Ovary (tissue), 9 donors: ENCODE measurements around the gene IPPK. TPM values are rescaled to one million over a fixed set of nuclear protein-coding genes. Genes with fewer than 3 reads are reported as not detected.

Source experiments
- DNase-seq, 5 donors: peaks; one replicate each; pipeline ENCODE4 v3.0.0-alpha.2; 2019 to 2020
- H3K27ac ChIP-seq, 2 donors: fragments of 200-600 bp; one replicate each; pipeline versions ENCODE4 v1.5.1 to v1.8.0; 2019 to 2022
- H3K27me3 ChIP-seq: fragments of 200-600 bp; one replicate; pipeline ENCODE4 v1.8.0; 2022
- H3K36me3 ChIP-seq: fragments of 200-600 bp; sonication (generic); one replicate; pipeline ENCODE4 v1.5.1; 2019
- H3K4me1 ChIP-seq: one replicate; pipeline ENCODE4 v1.8.1; 2013; ENCODE audit warnings: mild to moderate bottlenecking, moderate library complexity; ENCODE audit not compliant: insufficient read depth
- H3K4me3 ChIP-seq: fragments of 200-600 bp; sonication (generic); one replicate; pipeline ENCODE4 v1.5.1; 2017
- H3K9me3 ChIP-seq, 2 donors: fragments of 200-600 bp in 1 of 2; sonication (generic) in 1 of 2; one replicate each; pipeline versions ENCODE4 v1.5.1 to v1.8.1; 2013 to 2019; ENCODE audit warnings: mild to moderate bottlenecking in 1 of 2, moderate library complexity in 1 of 2
- CTCF ChIP-seq, 3 donors: fragments of 450-650 bp in 2 of 3; fragments of 200-600 bp in 1 of 3; IDR thresholded peaks; one replicate each; pipeline versions ENCODE4 v1.5.1 to v1.8.0; 2016 to 2022; ENCODE audit warnings: antibody characterized with exemption in 3 of 3, mild to moderate bottlenecking in 1 of 3
- EP300 ChIP-seq: sonication (generic); formaldehyde crosslinking; IDR thresholded peaks from one replicate; pipeline ENCODE4 v1.6.1; 2017; ENCODE audit warnings: antibody characterized with exemption
- POLR2A ChIP-seq: fragments of 450-650 bp; IDR thresholded peaks from one replicate; pipeline ENCODE4 v1.6.1; 2017; ENCODE audit warnings: antibody characterized with exemption, mild to moderate bottlenecking, moderate library complexity
- WGBS, 3 donors: extraction: QIAGEN DNeasy Blood & Tissue Kit in 1 of 3; methylation state at CpG; one replicate each; pipeline versions ENCODE4 v1.1.5 to v1.1.7; 2013 to 2017; 5-methylcytosine and 5-hydroxymethylcytosine counted together
- intact Hi-C, 4 donors: fragments of 100-400 bp; cut with DNase I; formaldehyde crosslinking; loops; one replicate each; pipeline versions ENCODE4 v1.11.0 to v1.15.1; 2022 to 2023
- polyA plus RNA-seq, 2 donors: library from polyadenylated mRNA; stranded (reverse); fragments of 200-250 nt in 1 of 2; fragments of 350-450 nt in 1 of 2; fragmentation: Illumina TruSeq in 1 of 2; extraction: RNeasy Lipid Tissue Mini Kit (QIAGEN cat#74804) in 1 of 2; gene quantifications; one replicate each; pipeline ENCODE4 v1.2.3, GENCODE V29; 2013 to 2014
- total RNA-seq, 7 donors: library from RNA; depleted of rRNA in 2 of 7; stranded (reverse); fragments of >200 nt in 2 of 7; fragmentation: NEBNext Ultra II Directional in 3 of 7; extraction: Animal tissue kit (Norgen Biotek cat#: 25700) in 3 of 7; gene quantifications; one replicate each; pipeline versions ENCODE4 v1.1.0 to v1.2.4, GENCODE V29; 2016 to 2023
- donor health status: DM: no; HTN: no; CAD: no; lungs with moderate emphysema.
- donor health status: DM: no; HTN: no; CAD: no.
- donor health status: Bipolar disorder and iron deficiency.
- donor health status: DM: yes; HTN: yes; CAD: no.
- donor health status: DM: no; HTN: no; CAD: no.
- donor health status: DM: yes; HTN: yes; CAD: no.

Gene IPPK
- total and polyA plus RNA-seq, 9 donors: 4.7 to 8.5 (median 7.1) TPM

GRCh38 chr9:92636627-92637026, 33.3 kb downstream of the IPPK start:
- intact Hi-C loops: loop anchor here (5.0 to 10.0 kb wide), 7 partner anchors 192 to 502 kb away; no protein-coding TSS in a partner anchor
- Histone ChIP-seq H3K27ac (no peak overlapping the region), H3K4me3 (no peak overlapping the region), H3K36me3 (no peaks in the 10 kb centered on the region), H3K27me3 (no peaks in the 10 kb centered on the region), H3K9me3 (no peaks in the 10 kb centered on the region), H3K4me1 (peaks cover 3% of the 10 kb centered on the region)
- TF ChIP-seq POLR2A (no peak), EP300 (no peak), CTCF (IDR thresholded peaks at IDR 0.05) (no peak)
- DNase-seq: peak in 2 of 5 donors; percentile 11 to 23
- 82 to 84% (median 82%) methylated on average over 3 of the region's 3 CpGs for WGBS, 3 donors

GRCh38 chr9:92635760-92636159, 34.2 kb downstream of the IPPK start:
- H3K4me3 ChIP-seq: no peak overlapping the region
- DNase-seq: peak in 2 of 5 donors; percentile 16 to 23
- WGBS, 3 donors: 92 to 99% (median 93%) methylated on average over 4 of the region's 4 CpGs

GRCh38 chr9:92634712-92635605, 35.0 kb downstream of the IPPK start:
- no peak overlapping the region for H3K4me3 ChIP-seq

More at GRCh38 chr9:92635760-92636159, 34.2 kb downstream of the IPPK start:
- TF ChIP-seq EP300 (no peak), CTCF (IDR thresholded peaks at IDR 0.05) (no peak), POLR2A (no peak)
- Histone ChIP-seq H3K36me3 (no peaks in the 10 kb centered on the region), H3K27ac (no peak overlapping the region), H3K9me3 (no peaks in the 10 kb centered on the region), H3K4me1 (peaks cover 5% of the 10 kb centered on the region), H3K27me3 (no peaks in the 10 kb centered on the region)
- intact Hi-C loops: loop anchor here (5.0 to 10.0 kb wide), 7 partner anchors 191 to 501 kb away; no protein-coding TSS in a partner anchor

More at GRCh38 chr9:92634712-92635605, 35.0 kb downstream of the IPPK start:
- peak; percentile 21 for TF ChIP-seq POLR2A
- peak; percentile 95 to 98 (median 98) for TF ChIP-seq CTCF (IDR thresholded peaks at IDR 0.05)
- TF ChIP-seq EP300: no peak
- Histone ChIP-seq H3K27me3 (no peaks in the 10 kb centered on the region), H3K27ac (peak overlapping the region; percentile 16 to 33), H3K36me3 (no peaks in the 10 kb centered on the region), H3K4me1 (peaks cover 5% of the 10 kb centered on the region), H3K9me3 (no peaks in the 10 kb centered on the region)
- intact Hi-C loops: loop anchor here (5.0 to 10.0 kb wide), 8 partner anchors 190 to 500 kb away; no protein-coding TSS in a partner anchor
- DNase-seq: peak; percentile 84 to 93 (median 92)
- 48 to 51% (median 51%) methylated on average over 35 of the region's 35 CpGs for WGBS, 3 donors
